WTC11 (cell line): ENCODE data around the gene NEK11. TPM values are rescaled to one million over a fixed set of nuclear protein-coding genes. Genes with fewer than 3 reads are reported as not detected.

Experiments used
- ATAC-seq: fragments of 200-7000 bp; cut with Tn5 transposase; 2 replicates; pipeline ENCODE4 v1.10.0; 2021; ENCODE audit warnings: mild to moderate bottlenecking, moderate library complexity
- CTCF ChIA-PET: fragments of 300-600 bp; sonication (Branson Sonifier 250); formaldehyde crosslinking; loops from one replicate; lab custom pipeline; 2021; ENCODE audit warnings: antibody characterized with exemption; lab: Charles Lee
- POLR2A ChIA-PET: fragments of 350-600 bp; sonication (Branson Sonifier 250); formaldehyde crosslinking; loops from one replicate; lab custom pipeline; 2021; ENCODE audit warnings: antibody characterized with exemption; lab: Charles Lee
- DNase-seq: peaks from one replicate; pipeline ENCODE4 v3.0.0; 2021; ENCODE audit warnings: low spot score
- H3K27ac Mint-ChIP-seq: 2 replicates; pipeline ENCODE4 v1.8.0; 2021; ENCODE audit warnings: mixed read lengths
- H3K27me3 Mint-ChIP-seq: 2 replicates; pipeline ENCODE4 v1.8.0; 2021; ENCODE audit warnings: low read depth, mild to moderate bottlenecking, moderate library complexity, mixed read lengths
- H3K36me3 Mint-ChIP-seq: 2 replicates; pipeline ENCODE4 v1.8.0; 2021; ENCODE audit warnings: mixed read lengths
- H3K4me1 Mint-ChIP-seq: 2 replicates; pipeline ENCODE4 v1.8.0; 2022; ENCODE audit warnings: mixed read lengths
- H3K4me3 Mint-ChIP-seq: 2 replicates; pipeline ENCODE4 v1.8.0; 2021; ENCODE audit warnings: mild to moderate bottlenecking, moderate library complexity, mixed read lengths
- H3K9me3 Mint-ChIP-seq: 2 replicates; pipeline ENCODE4 v1.8.0; 2021; ENCODE audit warnings: mixed read lengths
- CREB1 ChIP-seq: sonication (generic); formaldehyde crosslinking; IDR thresholded peaks from 2 replicates; pipeline ENCODE4 v1.8.0; 2023; ENCODE audit warnings: mild to moderate bottlenecking, missing genetic modification reagents
- E2F4 ChIP-seq: sonication (generic); formaldehyde crosslinking; IDR thresholded peaks from 2 replicates; pipeline ENCODE4 v1.8.1; 2022; ENCODE audit warnings: low read depth, mild to moderate bottlenecking, moderate library complexity, missing genetic modification reagents, borderline replicate concordance
- FOXP1 ChIP-seq: sonication (generic); formaldehyde crosslinking; IDR thresholded peaks from 2 replicates; pipeline ENCODE4 v1.8.0; 2022; ENCODE audit warnings: missing genetic modification reagents, mild to moderate bottlenecking, moderate library complexity, borderline replicate concordance
- GRHL2 ChIP-seq: fragments of 250-450 bp; sonication (Bioruptor Pico); IDR thresholded peaks from 2 replicates; pipeline ENCODE4 v1.8.0; 2022; ENCODE audit warnings: mild to moderate bottlenecking, moderate library complexity; ENCODE audit not compliant: insufficient replicate concordance, severe bottlenecking
- MXD4 ChIP-seq: fragments of 250-450 bp; sonication (Bioruptor Pico); IDR thresholded peaks from 2 replicates; pipeline ENCODE4 v1.8.0; 2021; ENCODE audit warnings: mild to moderate bottlenecking, moderate library complexity, borderline replicate concordance
- PRRX2 ChIP-seq: fragments of 250-450 bp; sonication (Bioruptor Pico); IDR thresholded peaks from 2 replicates; pipeline ENCODE4 v1.8.0; 2021; ENCODE audit warnings: mild to moderate bottlenecking
- RORB ChIP-seq: fragments of 250-450 bp; sonication (Bioruptor Pico); IDR thresholded peaks from 2 replicates; pipeline ENCODE4 v1.9.0; 2021; ENCODE audit warnings: mild to moderate bottlenecking
- ZBTB21 ChIP-seq: sonication (generic); formaldehyde crosslinking; IDR thresholded peaks from 2 replicates; pipeline ENCODE4 v1.8.1; 2023; ENCODE audit warnings: mild to moderate bottlenecking, missing genetic modification reagents, borderline replicate concordance
- ZBTB43 ChIP-seq: sonication (generic); formaldehyde crosslinking; IDR thresholded peaks from 2 replicates; pipeline ENCODE4 v1.8.1; 2023; ENCODE audit warnings: mild to moderate bottlenecking, missing genetic modification reagents
- ZNF263 ChIP-seq: sonication (generic); formaldehyde crosslinking; IDR thresholded peaks from 2 replicates; pipeline ENCODE4 v1.8.1; 2022; ENCODE audit warnings: low read depth, mild to moderate bottlenecking, moderate library complexity, missing genetic modification reagents
- ZNF425 ChIP-seq: fragments of 250-450 bp; sonication (Bioruptor Pico); conservative IDR thresholded peaks from 2 replicates; pipeline ENCODE4 v1.9.0; 2021; ENCODE audit warnings: mild to moderate bottlenecking
- total RNA-seq: library from RNA; stranded (reverse); gene quantifications from 3 replicates; pipeline ENCODE4 v1.2.3, GENCODE V29; 2021
- TF ChIP-seq, protein P1 (sequence below): sonication (generic); formaldehyde crosslinking; IDR thresholded peaks from 2 replicates; pipeline ENCODE4 v1.8.1; 2022; ENCODE audit warnings: missing genetic modification reagents, borderline replicate concordance
- TF ChIP-seq, protein P2 (sequence below): sonication (generic); formaldehyde crosslinking; IDR thresholded peaks from 2 replicates; pipeline ENCODE4 v1.8.1; 2022; ENCODE audit warnings: mild to moderate bottlenecking, moderate library complexity, missing genetic modification reagents
- TF ChIP-seq, protein P3 (sequence below): sonication (generic); formaldehyde crosslinking; IDR thresholded peaks from 2 replicates; pipeline ENCODE4 v1.8.0; 2023; ENCODE audit warnings: mild to moderate bottlenecking, missing genetic modification reagents

NEK11 gene
- total RNA-seq, 1 experiment from 2014 or later: 1.6 TPM

DNA sequence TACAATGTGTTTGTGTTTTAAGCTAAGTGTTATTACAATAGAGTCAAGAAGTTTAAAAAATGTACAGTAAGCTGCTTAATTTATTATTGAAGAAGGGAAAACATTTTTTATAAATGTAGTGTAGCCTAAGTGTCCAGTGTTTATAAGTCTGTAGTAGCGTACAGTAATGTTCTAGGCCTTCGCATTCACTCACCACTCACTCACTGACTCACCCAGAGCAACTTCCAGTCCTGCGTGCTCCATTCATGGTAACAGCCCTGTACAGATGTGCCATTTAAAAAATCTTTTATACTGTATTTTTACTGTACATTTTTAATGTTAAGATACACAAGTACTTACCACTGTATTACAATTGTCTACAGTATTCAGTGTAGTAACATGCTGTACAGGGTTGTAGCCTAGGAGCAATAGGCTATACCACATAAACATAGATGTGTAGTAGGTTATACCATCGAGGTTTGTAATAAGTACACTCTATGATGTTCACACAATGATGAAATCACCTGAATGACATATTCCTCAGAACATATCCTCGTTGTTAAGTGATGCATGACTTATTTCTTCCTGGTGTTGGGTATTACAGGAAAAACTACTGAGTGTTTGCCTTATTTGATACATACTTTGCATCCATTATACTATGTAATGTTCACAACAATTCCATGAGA lies 198.3 kb downstream of the NEK11 start:
- Mint-ChIP-seq H3K36me3 (no peaks in the 10 kb centered on the region), H3K27ac (no peak overlapping the region), H3K4me1 (no peaks in the 10 kb centered on the region), H3K9me3 (no peaks in the 10 kb centered on the region), H3K27me3 (no peaks in the 10 kb centered on the region), H3K4me3 (no peak overlapping the region)
- TF ChIP-seq E2F4 (CRISPR knock-in tag) (no peak), RORB (CRISPR knock-in tag) (no peak), ZBTB43 (CRISPR knock-in tag) (no peak), ZNF425 (CRISPR knock-in tag) (no peak), MXD4 (CRISPR knock-in tag) (no peak), ZNF263 (CRISPR knock-in tag) (no peak), FOXP1 (no peak), CREB1 (CRISPR knock-in tag) (no peak), ZBTB21 (no peak)
- TF ChIP-seq, protein P1, sequence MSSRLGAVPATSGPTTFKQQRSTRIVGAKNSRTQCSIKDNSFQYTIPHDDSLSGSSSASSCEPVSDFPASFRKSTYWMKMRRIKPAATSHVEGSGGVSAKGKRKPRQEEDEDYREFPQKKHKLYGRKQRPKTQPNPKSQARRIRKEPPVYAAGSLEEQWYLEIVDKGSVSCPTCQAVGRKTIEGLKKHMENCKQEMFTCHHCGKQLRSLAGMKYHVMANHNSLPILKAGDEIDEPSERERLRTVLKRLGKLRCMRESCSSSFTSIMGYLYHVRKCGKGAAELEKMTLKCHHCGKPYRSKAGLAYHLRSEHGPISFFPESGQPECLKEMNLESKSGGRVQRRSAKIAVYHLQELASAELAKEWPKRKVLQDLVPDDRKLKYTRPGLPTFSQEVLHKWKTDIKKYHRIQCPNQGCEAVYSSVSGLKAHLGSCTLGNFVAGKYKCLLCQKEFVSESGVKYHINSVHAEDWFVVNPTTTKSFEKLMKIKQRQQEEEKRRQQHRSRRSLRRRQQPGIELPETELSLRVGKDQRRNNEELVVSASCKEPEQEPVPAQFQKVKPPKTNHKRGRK (CRISPR knock-in tag): no peak
- TF ChIP-seq, protein P2, sequence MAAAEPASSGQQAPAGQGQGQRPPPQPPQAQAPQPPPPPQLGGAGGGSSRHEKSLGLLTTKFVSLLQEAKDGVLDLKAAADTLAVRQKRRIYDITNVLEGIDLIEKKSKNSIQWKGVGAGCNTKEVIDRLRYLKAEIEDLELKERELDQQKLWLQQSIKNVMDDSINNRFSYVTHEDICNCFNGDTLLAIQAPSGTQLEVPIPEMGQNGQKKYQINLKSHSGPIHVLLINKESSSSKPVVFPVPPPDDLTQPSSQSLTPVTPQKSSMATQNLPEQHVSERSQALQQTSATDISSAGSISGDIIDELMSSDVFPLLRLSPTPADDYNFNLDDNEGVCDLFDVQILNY: no peak
- ATAC-seq (no peak), DNase-seq (no peak)
- ChIA-PET CTCF (no interaction called here), POLR2A (no interaction called here)

DNA sequence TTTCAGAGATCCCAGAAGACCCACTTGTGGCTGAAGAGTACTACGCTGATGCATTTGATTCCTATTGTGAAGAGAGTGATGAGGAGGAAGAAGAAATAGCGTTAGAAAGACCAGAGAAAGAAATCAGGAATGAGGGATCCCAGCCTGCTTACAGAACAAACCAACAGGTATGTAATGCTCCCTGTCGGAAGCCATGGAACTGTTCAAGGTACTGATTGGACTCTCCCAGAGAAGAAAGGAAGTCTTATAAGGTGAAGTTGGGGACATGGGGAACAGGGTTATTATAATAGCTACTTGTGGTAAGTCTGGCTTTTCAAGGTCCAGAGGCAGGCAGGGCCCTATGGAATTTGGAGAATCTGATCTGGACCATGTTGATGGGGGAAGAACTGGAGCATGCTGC lies 201.8 kb downstream of the NEK11 start:
- Mint-ChIP-seq H3K27me3 (no peaks in the 10 kb centered on the region), H3K36me3 (no peaks in the 10 kb centered on the region), H3K27ac (no peak overlapping the region; the same call in 1 of the 2 replicates), H3K4me1 (no peaks in the 10 kb centered on the region), H3K9me3 (no peaks in the 10 kb centered on the region), H3K4me3 (no peak overlapping the region)
- no peak for TF ChIP-seq PRRX2 (CRISPR knock-in tag)
- TF ChIP-seq, protein P3, sequence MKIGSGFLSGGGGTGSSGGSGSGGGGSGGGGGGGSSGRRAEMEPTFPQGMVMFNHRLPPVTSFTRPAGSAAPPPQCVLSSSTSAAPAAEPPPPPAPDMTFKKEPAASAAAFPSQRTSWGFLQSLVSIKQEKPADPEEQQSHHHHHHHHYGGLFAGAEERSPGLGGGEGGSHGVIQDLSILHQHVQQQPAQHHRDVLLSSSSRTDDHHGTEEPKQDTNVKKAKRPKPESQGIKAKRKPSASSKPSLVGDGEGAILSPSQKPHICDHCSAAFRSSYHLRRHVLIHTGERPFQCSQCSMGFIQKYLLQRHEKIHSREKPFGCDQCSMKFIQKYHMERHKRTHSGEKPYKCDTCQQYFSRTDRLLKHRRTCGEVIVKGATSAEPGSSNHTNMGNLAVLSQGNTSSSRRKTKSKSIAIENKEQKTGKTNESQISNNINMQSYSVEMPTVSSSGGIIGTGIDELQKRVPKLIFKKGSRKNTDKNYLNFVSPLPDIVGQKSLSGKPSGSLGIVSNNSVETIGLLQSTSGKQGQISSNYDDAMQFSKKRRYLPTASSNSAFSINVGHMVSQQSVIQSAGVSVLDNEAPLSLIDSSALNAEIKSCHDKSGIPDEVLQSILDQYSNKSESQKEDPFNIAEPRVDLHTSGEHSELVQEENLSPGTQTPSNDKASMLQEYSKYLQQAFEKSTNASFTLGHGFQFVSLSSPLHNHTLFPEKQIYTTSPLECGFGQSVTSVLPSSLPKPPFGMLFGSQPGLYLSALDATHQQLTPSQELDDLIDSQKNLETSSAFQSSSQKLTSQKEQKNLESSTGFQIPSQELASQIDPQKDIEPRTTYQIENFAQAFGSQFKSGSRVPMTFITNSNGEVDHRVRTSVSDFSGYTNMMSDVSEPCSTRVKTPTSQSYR (CRISPR knock-in tag): no peak
- no peak for TF ChIP-seq GRHL2 (CRISPR knock-in tag)
- DNase-seq (no peak), ATAC-seq (peak; percentile 51)
- ChIA-PET CTCF (no interaction called here), POLR2A (no interaction called here)
